ENCODE data around the gene WDTC1. TPM values are rescaled to one million over a fixed set of nuclear protein-coding genes. Genes with fewer than 3 reads are reported as not detected.

The WDTC1 gene
- total and polyA plus RNA-seq, 9 donors = 20.2 to 43.9 (median 29.2) TPM

DNA sequence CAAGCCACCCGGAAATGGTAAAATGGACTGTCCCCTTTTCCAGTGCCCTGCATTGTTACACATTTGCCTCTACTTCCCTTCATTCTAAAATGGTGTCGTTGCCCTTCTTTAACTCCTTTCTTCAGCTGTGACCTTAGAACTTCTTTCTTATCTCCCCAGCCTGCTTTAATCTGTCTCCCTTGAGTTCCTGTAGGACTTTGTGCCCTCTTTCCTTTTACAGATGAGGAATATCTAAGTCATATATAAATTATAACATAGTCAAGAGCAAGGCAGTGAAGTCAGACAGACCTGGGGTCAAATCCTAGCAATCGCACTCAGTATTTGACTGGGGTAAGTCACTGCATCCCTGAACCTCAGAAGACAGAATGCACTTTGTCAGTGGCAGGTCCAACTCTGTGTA, 56.1 kb downstream of the WDTC1 start:
- TF ChIP-seq, protein P1, sequence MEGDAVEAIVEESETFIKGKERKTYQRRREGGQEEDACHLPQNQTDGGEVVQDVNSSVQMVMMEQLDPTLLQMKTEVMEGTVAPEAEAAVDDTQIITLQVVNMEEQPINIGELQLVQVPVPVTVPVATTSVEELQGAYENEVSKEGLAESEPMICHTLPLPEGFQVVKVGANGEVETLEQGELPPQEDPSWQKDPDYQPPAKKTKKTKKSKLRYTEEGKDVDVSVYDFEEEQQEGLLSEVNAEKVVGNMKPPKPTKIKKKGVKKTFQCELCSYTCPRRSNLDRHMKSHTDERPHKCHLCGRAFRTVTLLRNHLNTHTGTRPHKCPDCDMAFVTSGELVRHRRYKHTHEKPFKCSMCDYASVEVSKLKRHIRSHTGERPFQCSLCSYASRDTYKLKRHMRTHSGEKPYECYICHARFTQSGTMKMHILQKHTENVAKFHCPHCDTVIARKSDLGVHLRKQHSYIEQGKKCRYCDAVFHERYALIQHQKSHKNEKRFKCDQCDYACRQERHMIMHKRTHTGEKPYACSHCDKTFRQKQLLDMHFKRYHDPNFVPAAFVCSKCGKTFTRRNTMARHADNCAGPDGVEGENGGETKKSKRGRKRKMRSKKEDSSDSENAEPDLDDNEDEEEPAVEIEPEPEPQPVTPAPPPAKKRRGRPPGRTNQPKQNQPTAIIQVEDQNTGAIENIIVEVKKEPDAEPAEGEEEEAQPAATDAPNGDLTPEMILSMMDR (IDR thresholded peaks at IDR 0.05) = no peak
- TF ChIP-seq EP300 (IDR thresholded peaks at IDR 0.05) = no peak
- TF ChIP-seq POLR2A (IDR thresholded peaks at IDR 0.05) = no peak
- H3K4me1 ChIP-seq (ENCODE audit: insufficient read depth) = no peaks in the 10 kb centered on the region
- intact Hi-C loops (cut with DNase I) = loop anchor here in 1 of 4 donors (10.0 kb wide), 1 partner anchor 96 kb away; no protein-coding TSS in a partner anchor

DNA sequence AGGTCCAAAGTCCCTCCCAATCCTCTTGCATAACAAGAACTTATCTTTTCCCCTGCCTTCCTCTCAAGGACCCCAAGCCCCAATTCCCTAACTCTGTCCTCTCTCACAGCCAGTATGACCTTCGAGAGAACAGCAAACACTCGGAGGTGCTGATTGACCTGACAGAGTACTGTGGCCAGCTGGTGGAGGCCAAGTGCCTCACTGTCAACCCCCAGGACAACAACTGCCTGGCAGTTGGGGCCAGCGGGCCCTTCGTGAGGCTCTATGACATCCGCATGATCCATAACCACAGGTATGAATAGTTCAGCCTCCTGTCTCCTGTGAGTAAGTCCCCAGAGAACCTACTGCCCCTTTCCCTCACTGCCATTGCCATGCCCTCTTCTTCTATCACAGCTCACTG, 57.7 kb downstream of the WDTC1 start:
- TF ChIP-seq, protein P1 (IDR thresholded peaks at IDR 0.05) = no peak
- 67 to 84% (median 72%) methylated on average over 5 of the region's 5 CpGs for WGBS, 3 donors
- Histone ChIP-seq H3K9me3 (no peaks in the 10 kb centered on the region), H3K27me3 (no peaks in the 10 kb centered on the region), H3K27ac (no peak overlapping the region), H3K36me3 (no peaks in the 10 kb centered on the region), H3K4me1 (ENCODE audit: insufficient read depth) (no peaks in the 10 kb centered on the region), H3K4me3 (no peak overlapping the region)
- DNase-seq = no peak
- intact Hi-C loops (cut with DNase I) = loop anchor here in 1 of 4 donors (10.0 kb wide), 1 partner anchor 97 kb away; no protein-coding TSS in a partner anchor

More for the DNA sequence above, 56.1 kb downstream of the WDTC1 start:
- Histone ChIP-seq H3K9me3 (no peaks in the 10 kb centered on the region), H3K4me3 (no peak overlapping the region), H3K27me3 (no peaks in the 10 kb centered on the region), H3K27ac (no peak overlapping the region), H3K36me3 (no peaks in the 10 kb centered on the region)
- no peak for DNase-seq
- WGBS, 3 donors = 87 to 89% (median 89%) methylated on average over 3 of the region's 3 CpGs

DNA sequence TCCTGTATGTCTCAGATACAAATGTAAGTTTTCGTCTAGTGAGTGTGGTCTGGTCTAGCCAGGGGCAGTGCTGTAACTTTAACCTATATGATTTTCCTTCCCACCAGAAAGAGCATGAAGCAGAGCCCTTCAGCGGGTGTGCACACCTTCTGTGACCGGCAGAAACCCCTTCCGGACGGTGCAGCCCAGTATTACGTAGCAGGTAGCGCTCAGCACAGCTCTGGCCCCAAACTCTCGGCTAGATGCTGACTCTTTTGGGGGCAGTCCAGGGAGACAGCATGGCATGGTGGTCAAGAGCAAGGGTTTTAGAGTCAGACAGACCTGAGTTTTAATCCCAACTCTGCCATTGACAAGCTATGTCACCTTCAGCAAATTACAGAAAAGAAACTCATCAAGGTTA, 59.5 kb downstream of the WDTC1 start:
- no peaks in the 10 kb centered on the region for H3K27me3 ChIP-seq
- H3K4me1 ChIP-seq (ENCODE audit: insufficient read depth) = no peaks in the 10 kb centered on the region
- H3K4me3 ChIP-seq = no peak overlapping the region
- no peaks in the 10 kb centered on the region for H3K36me3 ChIP-seq
- DNase-seq = no peak
- no peak for TF ChIP-seq EP300 (IDR thresholded peaks at IDR 0.05)
- TF ChIP-seq POLR2A (IDR thresholded peaks at IDR 0.05) = no peak
- TF ChIP-seq, protein P1 (IDR thresholded peaks at IDR 0.05) = no peak
- no peaks in the 10 kb centered on the region for H3K9me3 ChIP-seq
- no peak overlapping the region for H3K27ac ChIP-seq
- 92 to 94% (median 93%) methylated on average over 8 of the region's 8 CpGs for WGBS, 3 donors
- intact Hi-C loops (cut with DNase I) = loop anchor here in 1 of 4 donors (10.0 kb wide), 1 partner anchor 99 kb away; no protein-coding TSS in a partner anchor

DNA sequence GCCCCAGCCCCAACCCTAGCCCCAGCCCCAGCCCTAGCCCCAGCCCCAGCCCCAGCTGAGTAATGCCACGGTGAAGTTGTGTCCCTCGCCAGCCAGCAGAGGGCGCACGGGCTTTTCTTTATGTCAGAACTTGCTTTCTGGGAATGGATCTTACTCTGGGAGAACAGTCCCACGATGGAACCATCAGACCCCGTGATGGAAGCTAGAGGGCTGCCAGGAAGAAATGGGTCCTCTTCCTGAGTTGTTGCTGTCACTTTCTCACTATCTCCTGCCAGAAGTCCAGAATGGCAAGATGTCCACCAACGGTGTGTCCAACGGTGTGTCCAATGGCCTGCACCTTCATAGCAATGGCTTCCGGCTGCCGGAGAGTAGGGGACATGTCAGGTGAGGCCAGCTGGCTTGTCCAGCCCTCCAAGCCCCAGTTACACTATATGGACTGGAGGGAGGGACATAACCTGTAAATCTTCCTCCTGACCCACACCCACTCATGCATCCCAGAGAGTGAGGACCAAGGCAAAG, 62.4 kb downstream of the WDTC1 start:
- Histone ChIP-seq H3K9me3 (no peaks in the 10 kb centered on the region), H3K27me3 (no peaks in the 10 kb centered on the region), H3K4me3 (no peak overlapping the region), H3K4me1 (ENCODE audit: insufficient read depth) (no peaks in the 10 kb centered on the region), H3K27ac (no peak overlapping the region), H3K36me3 (no peaks in the 10 kb centered on the region)
- 36 to 39% (median 38%) methylated on average over 10 of the region's 10 CpGs for WGBS, 3 donors
- TF ChIP-seq, protein P1 (IDR thresholded peaks at IDR 0.05) = peak in 2 of 3 donors; percentile 33 to 50
- no peak for TF ChIP-seq EP300 (IDR thresholded peaks at IDR 0.05)
- peak; percentile 66 to 83 (median 76) for DNase-seq
- intact Hi-C loops (cut with DNase I) = loop anchor here in 3 of 4 donors (5.0 to 10.0 kb wide), 4 partner anchors 95 to 365 kb away; partner anchors contain the start of gene GPR3 (in 1 of the 3)

Data from ovary (tissue), 9 donors.